ENCODE data around the gene BDKRB2. TPM values are rescaled to one million over a fixed set of nuclear protein-coding genes. Genes with fewer than 3 reads are reported as not detected.
A peak's percentile ranks its signal among the peaks of the same experiment; 100 is the strongest.

Gene BDKRB2
- polyA plus RNA-seq, 3 donors from 2014 or later = not detected

DNA sequence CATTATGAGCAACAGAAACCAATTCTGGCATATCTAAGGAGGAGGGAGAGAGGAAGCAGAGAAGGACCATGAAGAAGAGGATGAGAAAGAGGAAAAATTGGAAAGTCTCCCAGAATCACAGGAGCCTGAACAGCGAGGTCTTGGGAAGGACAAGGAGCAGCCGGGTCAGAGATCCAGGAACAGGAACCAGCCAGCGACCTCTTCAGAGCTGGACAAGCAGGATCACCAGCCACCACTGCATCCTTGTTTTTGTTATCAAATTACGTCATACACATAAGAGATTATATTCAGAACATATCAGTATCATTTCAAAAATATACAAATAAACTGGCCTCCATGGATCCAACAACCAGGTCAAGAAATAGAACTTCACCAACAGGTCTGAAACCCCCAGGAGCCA, 22.1 kb upstream of the BDKRB2 start:
- Mint-ChIP-seq H3K36me3 (no peaks in the 10 kb centered on the region), H3K4me1 (no peaks in the 10 kb centered on the region), H3K9me3 (no peaks in the 10 kb centered on the region), H3K4me3 (no peak overlapping the region), H3K27ac (no peak overlapping the region), H3K27me3 (ENCODE audit: low read depth in 3 of 3) (peaks cover 0 to 3% (median 3%) of the 10 kb centered on the region in 3 donors)
- DNase-seq = no peak

DNA sequence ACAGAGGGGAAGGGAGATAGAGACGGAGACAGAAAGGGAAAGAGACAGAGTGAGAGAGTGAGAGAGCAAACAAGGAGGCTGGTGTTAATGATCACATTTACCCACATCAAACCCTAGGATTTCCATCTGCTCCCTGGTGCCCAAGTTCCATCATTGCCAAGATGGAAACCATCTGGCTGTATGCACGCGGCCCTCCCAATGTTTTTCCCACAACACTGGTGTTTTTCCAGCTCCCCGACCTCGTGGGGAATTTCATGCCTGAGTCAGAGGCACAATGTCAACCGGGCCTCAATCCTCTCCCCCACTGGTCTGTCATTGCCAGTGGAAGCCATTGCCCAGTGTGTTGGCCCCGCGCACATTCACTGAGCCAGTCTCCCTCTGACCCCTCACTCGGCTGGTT, 19.9 kb upstream of the BDKRB2 start:
- H3K27ac Mint-ChIP-seq = no peak overlapping the region
- H3K9me3 Mint-ChIP-seq = no peaks in the 10 kb centered on the region
- no peak overlapping the region for H3K4me3 Mint-ChIP-seq
- peaks cover 5 to 9% (median 6%) of the 10 kb centered on the region in 3 donors for H3K27me3 Mint-ChIP-seq (ENCODE audit: low read depth in 3 of 3)
- no peaks in the 10 kb centered on the region for H3K4me1 Mint-ChIP-seq
- H3K36me3 Mint-ChIP-seq = no peaks in the 10 kb centered on the region
- no peak for DNase-seq

DNA sequence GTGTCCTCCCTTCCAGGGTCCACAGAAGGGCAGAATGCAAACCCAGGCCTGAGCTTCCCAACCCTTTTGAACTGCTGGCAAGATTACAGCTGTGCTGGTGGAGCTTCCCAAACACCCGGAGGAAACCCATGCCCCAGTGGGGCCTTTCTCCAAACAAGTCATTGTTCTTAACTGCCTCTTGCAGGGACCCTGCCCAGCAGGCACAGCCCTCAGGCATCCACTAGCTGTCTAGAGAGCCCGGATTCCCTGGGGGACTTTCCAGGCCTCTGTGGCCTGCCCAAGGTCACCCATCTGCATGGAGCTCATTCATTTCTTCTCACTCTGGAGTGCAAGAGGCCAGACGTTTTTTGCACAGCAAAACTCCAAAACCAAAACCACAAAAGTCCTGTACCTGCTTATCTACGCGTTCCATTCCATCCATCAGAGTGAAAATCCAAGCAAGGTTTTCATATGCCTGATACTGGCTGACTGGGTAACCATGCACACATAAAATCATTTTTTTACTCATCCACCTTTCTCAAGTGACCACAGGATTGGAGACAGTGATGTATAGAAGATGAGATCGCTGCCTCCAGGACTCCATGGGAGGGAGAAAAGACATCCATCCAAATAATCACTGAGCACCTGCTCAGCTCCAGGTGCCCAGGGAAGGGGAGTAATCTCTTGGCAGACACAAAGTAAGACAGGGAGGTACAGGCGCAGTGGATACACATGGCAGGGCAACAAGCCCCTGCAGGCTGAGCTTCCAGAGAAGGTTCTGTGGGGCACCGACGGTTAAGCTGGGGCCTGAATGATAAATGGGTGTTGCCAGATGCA, 17.2 kb upstream of the BDKRB2 start:
- Mint-ChIP-seq H3K27ac (no peak overlapping the region), H3K27me3 (ENCODE audit: low read depth in 3 of 3) (peaks cover 2 to 9% (median 8%) of the 10 kb centered on the region in 3 donors), H3K4me3 (no peak overlapping the region), H3K4me1 (no peaks in the 10 kb centered on the region), H3K9me3 (no peaks in the 10 kb centered on the region), H3K36me3 (no peaks in the 10 kb centered on the region)
- no peak for DNase-seq

GRCh38 chr14:96189281-96189711, 15.3 kb upstream of the BDKRB2 start:
- Mint-ChIP-seq H3K27me3 (ENCODE audit: low read depth in 3 of 3) (peaks cover 5 to 11% (median 9%) of the 10 kb centered on the region in 3 donors), H3K4me1 (no peaks in the 10 kb centered on the region)

DNA sequence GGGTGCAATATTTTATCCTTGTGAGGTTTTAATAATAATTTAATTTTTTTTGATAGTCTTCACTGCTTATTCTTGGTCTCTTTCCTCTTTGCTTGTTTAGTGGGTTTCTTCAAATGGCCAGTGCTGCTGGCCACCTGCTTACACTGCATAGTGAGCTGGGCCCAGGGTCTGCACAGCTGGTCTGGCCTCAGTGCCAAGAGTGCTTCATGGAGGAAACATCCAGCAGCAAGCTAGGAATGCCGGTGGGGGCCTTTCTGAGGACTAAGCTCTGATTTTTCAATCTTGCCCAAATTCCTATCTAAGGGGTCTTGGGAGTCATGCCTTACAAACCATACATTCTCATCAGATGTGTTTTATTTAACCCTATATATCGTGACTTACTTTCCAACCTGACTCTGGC, 13.3 kb upstream of the BDKRB2 start:
- peaks cover 5 to 11% (median 9%) of the 10 kb centered on the region in 3 donors for H3K27me3 Mint-ChIP-seq (ENCODE audit: low read depth in 3 of 3)
- no peaks in the 10 kb centered on the region for H3K36me3 Mint-ChIP-seq
- peaks cover 0 to 2% (median 0%) of the 10 kb centered on the region in 6 donors for H3K9me3 Mint-ChIP-seq
- no peak for DNase-seq
- H3K4me3 Mint-ChIP-seq = no peak overlapping the region
- no peak overlapping the region for H3K27ac Mint-ChIP-seq
- H3K4me1 Mint-ChIP-seq = no peaks in the 10 kb centered on the region

More at GRCh38 chr14:96189281-96189711, 15.3 kb upstream of the BDKRB2 start:
- Mint-ChIP-seq H3K36me3 (no peaks in the 10 kb centered on the region), H3K4me3 (peak overlapping the region in 1 of 5 donors; percentile 0), H3K9me3 (peaks cover 0 to 2% (median 0%) of the 10 kb centered on the region in 6 donors), H3K27ac (no peak overlapping the region)
- no peak for DNase-seq

DNA sequence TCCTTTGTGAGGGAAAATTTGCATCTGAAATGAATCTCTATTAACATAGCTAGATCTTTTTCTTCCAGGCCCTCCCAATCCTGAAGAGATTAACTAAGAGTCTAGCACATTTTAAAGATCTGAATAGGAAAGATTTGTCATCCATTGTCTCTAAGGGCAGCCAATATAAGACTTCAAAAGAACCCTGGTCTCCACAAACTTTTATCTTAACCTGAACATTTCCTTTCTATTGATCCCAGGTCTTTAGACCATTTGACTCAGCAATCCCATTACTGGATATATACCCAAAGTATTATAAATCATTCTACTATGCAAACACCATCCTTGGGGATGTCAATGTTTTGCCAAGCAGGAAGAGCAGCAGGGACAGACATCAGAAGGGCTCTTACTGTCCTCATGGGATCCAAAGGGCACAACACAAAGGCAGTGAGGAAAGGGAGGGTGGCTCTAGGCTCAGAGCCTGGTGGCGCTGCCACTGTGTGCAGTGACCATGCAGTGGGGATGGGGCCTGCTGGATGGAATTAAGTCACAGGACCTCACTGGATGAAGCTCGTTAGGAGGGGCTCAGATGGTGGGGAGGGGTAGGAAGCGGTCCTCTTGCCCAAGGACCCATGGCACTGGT, 12.7 kb upstream of the BDKRB2 start:
- H3K27me3 Mint-ChIP-seq (ENCODE audit: low read depth in 3 of 3) = peaks cover 5 to 11% (median 9%) of the 10 kb centered on the region in 3 donors
- H3K4me3 Mint-ChIP-seq = no peak overlapping the region
- H3K9me3 Mint-ChIP-seq = peaks cover 0 to 2% (median 0%) of the 10 kb centered on the region in 6 donors
- no peak overlapping the region for H3K27ac Mint-ChIP-seq
- DNase-seq = no peak
- no peaks in the 10 kb centered on the region for H3K36me3 Mint-ChIP-seq
- H3K4me1 Mint-ChIP-seq = no peaks in the 10 kb centered on the region

- H3K4me1 Mint-ChIP-seq = no peaks in the 10 kb centered on the region
- no peak for DNase-seq
- no peak overlapping the region for H3K27ac Mint-ChIP-seq
- no peaks in the 10 kb centered on the region for H3K36me3 Mint-ChIP-seq
- H3K9me3 Mint-ChIP-seq = peaks cover 0 to 3% (median 0%) of the 10 kb centered on the region in 6 donors
- H3K27me3 Mint-ChIP-seq (ENCODE audit: low read depth in 3 of 3) = peaks cover 5 to 9% (median 7%) of the 10 kb centered on the region in 3 donors
- H3K4me3 Mint-ChIP-seq = no peak overlapping the region
Measured at GRCh38 chr14:96192975-96193805, 11.4 kb upstream of the BDKRB2 start.

DNA sequence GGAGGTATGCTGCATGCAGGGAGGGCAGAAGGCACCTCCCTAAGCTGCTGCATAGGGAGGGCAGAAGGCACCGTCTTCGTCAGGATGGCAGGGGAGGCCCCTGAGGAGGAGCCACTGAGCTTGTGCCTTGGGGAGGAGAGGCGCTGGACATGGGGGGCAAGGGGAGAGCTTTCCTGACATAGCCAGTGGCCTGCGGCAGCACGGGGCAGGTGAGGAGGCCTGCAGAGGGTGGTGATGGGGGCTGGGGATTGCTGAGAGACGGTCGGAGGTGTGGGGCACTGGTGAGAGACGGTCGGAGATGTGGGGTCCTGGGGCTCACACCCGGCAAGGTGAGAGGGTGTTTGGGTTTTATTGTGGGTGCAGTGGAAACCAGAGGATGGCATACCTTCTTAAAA, 10.4 kb upstream of the BDKRB2 start:
- Mint-ChIP-seq H3K36me3 (no peaks in the 10 kb centered on the region), H3K9me3 (peaks cover 0 to 3% (median 0%) of the 10 kb centered on the region in 6 donors), H3K27me3 (ENCODE audit: low read depth in 3 of 3) (peaks cover 0 to 7% (median 6%) of the 10 kb centered on the region in 3 donors), H3K27ac (no peak overlapping the region), H3K4me1 (no peaks in the 10 kb centered on the region), H3K4me3 (no peak overlapping the region)
- DNase-seq = no peak

DNA sequence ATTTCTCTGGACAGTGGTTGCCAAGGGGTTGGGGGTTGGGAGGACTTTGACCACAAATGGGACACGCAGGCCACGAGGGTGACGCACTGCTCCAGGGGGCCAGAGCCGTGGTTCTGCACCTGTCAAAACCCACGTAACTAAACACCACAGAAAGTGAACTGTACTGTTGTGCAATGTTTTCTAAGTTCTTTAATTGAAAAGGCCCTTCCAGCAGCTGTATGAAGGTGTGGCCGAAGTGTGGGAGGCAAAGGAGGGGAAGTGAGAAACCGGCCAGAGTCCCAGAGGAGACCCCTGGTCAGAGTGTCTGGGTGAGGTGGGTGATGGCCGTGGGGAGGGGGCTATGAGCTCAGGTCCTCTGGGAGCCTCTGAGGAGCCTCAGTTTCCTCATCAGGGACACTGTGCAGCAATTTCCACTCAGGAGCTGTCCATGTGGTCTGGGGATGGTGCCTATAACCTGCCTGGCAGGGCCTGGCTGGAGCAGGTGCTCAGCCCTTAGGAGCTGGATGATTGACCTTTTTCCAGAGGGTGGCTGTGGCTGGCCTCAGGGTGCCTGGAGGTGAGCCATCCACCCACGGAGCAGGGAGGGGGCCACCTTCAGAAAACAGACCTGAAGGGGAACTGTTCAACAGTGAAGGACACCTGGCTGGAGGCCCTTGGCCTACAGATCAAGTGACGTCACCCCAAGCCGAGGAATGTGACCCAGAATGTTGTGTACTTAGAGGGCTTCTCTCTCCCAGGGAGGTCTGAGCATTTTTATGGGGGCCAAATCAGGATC, 9.8 kb upstream of the BDKRB2 start:
- no peak overlapping the region for H3K4me3 Mint-ChIP-seq
- no peaks in the 10 kb centered on the region for H3K36me3 Mint-ChIP-seq
- DNase-seq = no peak
- H3K9me3 Mint-ChIP-seq = peaks cover 0 to 3% (median 0%) of the 10 kb centered on the region in 6 donors
- H3K27ac Mint-ChIP-seq = no peak overlapping the region
- H3K27me3 Mint-ChIP-seq (ENCODE audit: low read depth in 3 of 3) = peaks cover 0 to 10% (median 6%) of the 10 kb centered on the region in 3 donors
- H3K4me1 Mint-ChIP-seq = no peaks in the 10 kb centered on the region

GRCh38 chr14:96195441-96196081, 9.1 kb upstream of the BDKRB2 start:
- H3K27me3 Mint-ChIP-seq (ENCODE audit: low read depth in 3 of 3) = peaks cover 0 to 10% (median 6%) of the 10 kb centered on the region in 3 donors
- peaks cover 0 to 3% (median 0%) of the 10 kb centered on the region in 6 donors for H3K9me3 Mint-ChIP-seq
- no peak overlapping the region for H3K27ac Mint-ChIP-seq
- H3K4me3 Mint-ChIP-seq = no peak overlapping the region
- H3K4me1 Mint-ChIP-seq = no peaks in the 10 kb centered on the region
- H3K36me3 Mint-ChIP-seq = no peaks in the 10 kb centered on the region
- DNase-seq = no peak

DNA sequence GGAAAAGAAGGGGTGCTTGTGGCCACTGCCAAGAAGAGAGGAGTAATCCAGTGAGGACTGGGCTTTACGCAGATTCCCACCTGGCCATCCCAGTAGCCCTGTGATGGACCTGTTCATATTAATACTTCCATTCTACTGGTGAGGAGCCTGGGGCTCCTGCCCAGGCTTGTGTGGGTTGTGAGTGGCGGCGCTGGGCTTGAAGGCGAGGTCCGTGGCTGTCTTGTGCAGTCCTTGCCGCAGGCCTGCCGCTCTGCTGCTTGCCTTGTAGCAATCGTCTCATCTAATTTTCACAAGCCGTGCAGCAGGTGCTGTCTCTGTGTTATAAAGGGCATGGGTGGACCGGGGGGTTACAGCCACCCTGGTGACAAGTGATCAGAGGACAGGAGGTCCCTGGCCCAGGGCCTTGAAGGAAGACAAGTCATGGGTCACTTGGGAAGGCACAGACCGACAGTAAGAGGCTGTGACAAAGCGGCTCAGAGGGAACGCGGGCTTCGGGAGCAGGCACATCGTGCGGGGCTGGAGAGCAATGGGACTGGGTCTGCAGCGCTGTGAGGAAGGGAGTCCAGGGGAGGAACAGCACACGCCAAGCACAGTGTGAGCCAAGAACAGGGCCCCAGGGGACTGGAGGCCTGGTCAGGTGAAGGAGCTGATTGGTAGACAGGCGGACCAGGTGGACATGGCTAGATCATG, 7.3 kb upstream of the BDKRB2 start:
- peaks cover 0 to 9% (median 7%) of the 10 kb centered on the region in 3 donors for H3K27me3 Mint-ChIP-seq (ENCODE audit: low read depth in 3 of 3)
- no peaks in the 10 kb centered on the region for H3K36me3 Mint-ChIP-seq
- H3K4me1 Mint-ChIP-seq = no peaks in the 10 kb centered on the region
- no peak overlapping the region for H3K27ac Mint-ChIP-seq
- peaks cover 0 to 3% (median 0%) of the 10 kb centered on the region in 6 donors for H3K9me3 Mint-ChIP-seq
- no peak overlapping the region for H3K4me3 Mint-ChIP-seq
- no peak for DNase-seq

- no peak overlapping the region for H3K27ac Mint-ChIP-seq
- peaks cover 2 to 9% (median 5%) of the 10 kb centered on the region in 3 donors for H3K27me3 Mint-ChIP-seq (ENCODE audit: low read depth in 3 of 3)
- no peak for DNase-seq
- no peaks in the 10 kb centered on the region for H3K4me1 Mint-ChIP-seq
- H3K9me3 Mint-ChIP-seq = peaks cover 0 to 3% (median 0%) of the 10 kb centered on the region in 6 donors
- H3K4me3 Mint-ChIP-seq = no peak overlapping the region
- H3K36me3 Mint-ChIP-seq = no peaks in the 10 kb centered on the region
Measured at GRCh38 chr14:96197969-96198368, 6.7 kb upstream of the BDKRB2 start.

Data from immature natural killer cell (primary cell).